DLD1 (cell line): ENCODE results near the gene SYF2.
"Not testable (repeated sequence)": the region's sequence is repeated elsewhere in the genome, so short reads cannot be mapped to it uniquely, and the experiment has no call there.

Experiments used
- in situ Hi-C: cut with HindIII; loops from 2 replicates; pipeline ENCODE4 v1.10.0; 2017; ENCODE audit warnings: low sequenced_read_pairs

The SYF2 gene

DNA sequence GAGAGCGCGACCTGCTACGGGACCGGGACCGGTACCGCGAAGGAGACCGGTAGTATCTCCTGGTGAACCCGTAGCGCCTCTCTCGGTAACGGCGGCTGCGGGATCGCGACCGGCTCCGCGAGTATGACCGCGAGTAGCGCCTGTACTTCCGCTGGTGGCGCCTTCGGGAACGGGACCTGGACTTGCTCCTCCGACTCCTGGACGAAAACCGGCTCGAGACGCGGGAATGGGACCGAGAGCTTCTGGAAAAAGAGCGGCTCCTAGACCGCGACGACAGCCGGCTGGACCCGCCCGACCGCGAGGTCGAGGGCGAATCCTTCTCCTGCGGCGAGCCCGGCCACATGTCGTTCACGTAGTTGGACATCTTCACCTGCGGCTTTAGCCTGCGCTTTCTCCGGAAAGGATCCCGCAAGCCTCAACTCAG, 14.3 kb upstream of the SYF2 start:
- in situ Hi-C loops: no loop called here

DNA sequence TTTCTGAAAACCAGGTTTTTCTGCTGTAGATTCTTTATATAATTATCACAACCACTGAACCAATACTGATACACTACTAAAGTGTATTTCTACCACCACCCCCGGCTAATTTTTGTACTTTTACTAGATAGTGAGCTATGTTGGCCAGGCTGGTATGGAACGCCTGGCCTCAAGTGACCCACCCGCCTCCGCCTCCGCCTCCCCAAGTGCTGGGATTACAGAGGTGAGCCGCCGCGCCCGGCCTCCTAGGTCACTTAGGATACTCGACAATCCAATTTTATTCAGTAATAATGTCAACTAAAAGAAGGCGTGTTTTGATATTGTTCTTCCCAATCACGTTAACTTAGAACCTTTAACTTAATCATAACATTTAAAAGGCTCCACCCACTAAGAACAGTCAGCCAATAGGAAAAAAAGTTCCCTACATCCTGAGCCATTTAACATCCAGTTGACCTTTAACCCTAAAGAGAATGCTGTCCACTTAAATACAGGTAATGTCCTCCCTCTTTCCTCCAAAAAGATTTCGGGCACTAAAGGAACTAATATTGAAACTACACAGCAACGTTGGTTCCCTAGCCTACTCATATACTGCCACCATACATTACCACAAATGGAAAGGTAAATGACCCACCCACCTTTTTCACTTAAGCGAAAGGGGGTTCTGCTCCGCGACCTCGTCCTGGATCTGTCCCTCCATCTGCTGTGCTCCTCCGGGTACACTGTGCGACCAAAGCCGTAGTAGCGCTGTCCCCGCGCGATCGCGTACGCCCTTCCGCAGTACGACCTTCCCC, 13.7 kb upstream of the SYF2 start:
- in situ Hi-C loops: no loop called here

DNA sequence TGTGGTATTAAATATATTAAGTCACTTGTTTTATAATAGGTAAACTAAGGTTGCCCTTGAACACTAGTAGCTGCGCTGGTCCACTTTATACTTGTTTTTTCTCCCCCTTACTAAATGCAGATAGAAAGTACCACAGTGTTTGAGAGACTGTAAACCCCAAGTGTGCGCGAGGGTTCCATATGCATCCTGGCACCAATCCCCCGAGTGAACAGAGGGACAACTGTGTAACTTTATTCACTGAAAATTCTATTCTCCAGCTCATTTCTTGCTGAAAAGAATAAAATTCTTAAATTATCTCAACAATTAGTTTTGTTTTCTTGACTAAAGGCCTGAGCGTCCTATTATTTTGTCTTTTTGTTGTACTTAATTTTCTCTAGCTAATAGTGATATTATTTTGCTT, 13.1 kb upstream of the SYF2 start:
- in situ Hi-C loops: no loop called here

DNA sequence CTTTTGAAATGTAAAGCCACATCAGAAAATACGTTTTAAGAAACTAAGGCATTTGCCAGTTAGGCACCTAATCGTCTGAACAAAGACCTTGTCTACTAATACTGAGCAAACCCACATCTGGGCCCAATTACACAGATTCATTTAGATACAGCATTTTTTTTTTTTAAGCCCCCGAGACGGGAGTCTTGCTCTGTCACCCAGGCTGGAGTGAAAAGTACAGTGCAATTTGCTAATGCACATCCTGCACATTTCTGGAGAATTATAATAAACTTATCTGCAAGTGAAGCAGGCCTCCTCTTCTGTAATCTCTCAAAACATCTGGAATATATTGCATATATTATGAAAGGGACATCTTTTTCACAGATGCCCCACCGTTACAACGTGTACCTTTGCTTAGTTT, 11.6 kb upstream of the SYF2 start:
- in situ Hi-C loops: no loop called here

DNA sequence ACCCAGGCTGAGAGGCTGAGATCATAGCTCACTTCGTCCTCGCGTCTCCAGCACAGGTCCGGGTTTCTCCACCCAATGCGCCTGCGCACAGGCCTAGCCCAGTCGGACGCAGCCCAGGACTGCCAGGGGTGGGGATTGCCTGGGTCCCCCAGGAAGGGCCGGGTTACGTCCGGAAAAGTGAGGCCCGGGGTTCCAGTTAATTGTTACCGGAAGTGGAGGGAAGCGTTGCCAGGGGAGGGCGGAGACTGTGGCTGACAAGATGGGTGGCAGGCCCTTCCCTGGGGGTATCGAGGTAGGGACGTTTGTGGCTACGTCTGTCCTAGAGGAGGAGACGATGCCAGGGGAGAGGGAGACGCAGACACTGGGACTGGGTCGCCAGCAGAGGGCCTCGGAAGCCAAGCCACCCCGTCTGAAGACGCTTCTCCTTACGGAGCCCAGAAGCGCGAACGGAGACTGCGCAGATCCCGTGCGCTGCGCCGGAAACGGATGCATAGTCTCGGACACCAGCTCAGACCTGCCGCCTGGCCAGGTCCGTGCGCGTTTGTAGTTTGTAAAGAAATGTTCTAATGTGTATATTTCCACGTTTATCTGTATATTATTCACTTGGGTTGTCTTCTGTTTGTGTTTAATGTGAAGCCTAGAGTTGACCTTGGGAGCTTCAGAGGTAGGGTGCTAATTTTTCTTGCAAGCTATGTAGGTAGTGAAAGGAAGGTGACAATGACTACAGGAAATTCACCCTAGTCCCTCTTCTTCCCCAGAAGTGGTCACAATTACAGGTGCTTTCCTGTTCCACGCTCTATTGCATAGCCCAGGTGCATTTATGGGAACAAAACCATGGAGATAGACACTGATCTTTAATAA, 7.6 kb upstream of the SYF2 start:
- in situ Hi-C loops: no loop called here

DNA sequence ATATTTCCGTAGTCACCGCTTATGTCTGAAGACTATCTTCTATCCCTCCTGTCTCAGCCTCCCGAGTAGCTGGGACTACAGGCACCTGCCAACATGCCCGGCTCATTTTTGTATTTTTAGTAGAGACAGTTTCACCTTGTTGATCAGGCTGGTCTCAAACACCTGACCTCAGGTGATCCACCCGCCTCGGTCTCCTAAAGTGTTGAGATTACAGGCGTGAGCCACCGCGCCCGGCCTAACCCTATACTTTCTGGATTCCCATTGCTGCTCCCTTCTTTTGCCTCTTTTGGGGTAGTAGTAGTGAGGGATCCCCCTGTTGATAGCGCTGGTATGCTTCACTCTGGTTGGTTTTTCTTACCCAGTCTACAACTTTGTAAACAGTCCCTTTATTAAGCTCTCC, 5.7 kb upstream of the SYF2 start:
- in situ Hi-C loops: no loop called here

DNA sequence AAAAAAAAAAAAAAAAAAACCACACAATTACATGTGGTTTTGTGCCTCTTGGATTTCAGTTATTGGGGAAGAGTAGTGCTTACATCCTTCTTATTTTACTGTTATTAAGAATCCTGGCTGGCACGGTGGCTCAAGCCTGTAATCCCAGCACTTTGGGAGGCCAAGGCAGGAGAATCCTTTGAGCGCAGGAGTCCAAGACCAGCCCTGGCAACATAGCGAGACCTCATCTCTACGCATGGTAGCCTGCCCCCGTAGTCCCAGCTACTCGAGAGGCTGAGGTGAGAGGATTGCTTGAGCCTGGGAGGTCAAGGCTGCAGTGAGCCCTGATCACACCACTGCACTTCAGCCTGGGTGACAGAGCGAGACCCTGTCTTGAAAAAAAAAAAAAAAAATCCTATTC, 4.0 kb upstream of the SYF2 start:
- in situ Hi-C loops: not testable (repeated sequence)

DNA sequence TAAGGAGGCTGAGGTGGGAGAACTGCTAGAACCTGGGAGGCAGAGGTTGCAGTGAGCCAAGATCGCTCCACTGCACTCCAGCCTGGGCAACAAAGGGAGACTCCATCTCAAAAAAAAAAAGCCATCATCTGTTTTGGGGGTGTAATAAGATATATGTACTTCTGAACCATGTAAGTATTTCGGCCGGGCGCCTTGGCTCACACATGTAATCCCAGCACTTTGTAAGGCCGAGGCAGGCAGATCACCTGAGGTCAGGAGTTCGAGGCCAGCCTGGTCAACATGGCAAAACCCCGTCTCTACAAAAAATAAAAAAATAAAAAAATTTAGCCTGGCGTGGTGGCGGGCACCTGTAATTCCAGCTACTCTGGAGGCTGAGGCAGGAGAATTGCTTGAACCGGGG, 3.1 kb upstream of the SYF2 start:
- in situ Hi-C loops: not testable (repeated sequence)

DNA sequence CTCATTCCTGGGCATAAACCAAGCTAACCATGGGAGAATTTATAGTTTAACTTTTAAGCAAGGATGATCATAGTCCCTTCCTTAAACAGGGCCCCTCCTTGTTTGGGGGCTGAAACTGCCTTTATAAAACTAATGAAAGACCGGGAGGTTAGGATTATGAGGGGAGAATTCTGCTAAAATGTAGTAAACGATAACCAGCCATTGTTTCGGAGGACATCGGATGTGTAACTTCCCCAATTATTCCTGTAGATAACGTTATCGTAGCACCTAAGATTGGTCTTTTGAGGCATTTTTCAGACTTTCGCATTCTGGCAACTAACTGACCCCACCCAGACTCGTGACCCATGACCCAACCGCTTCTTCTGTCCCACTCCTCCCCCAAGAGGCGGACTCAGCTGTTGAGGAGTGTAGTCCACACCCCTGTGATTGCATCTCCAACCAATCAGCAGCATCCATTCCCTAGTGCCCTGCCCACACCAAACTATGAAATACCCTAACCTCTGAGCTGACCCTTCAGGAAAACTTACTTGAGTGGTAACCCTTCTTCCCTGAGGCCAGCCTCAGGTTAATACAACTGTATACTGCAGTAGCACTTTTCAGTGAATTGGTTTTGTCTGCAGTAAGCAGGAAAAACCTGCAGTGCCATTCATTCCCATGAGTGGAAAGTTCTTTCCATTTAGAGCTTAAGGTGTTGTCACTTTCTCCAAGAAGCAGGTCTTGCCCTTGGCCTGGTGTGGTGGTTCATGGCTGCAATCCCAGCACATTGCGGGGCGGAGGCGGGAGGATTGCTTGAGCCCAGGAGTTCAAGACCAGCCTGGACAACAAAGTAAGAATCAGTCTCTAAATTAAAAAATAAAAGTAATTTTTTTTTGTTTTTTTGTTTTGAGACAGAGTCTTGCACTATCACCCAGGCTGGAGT, 823 bp upstream of the SYF2 start:
- in situ Hi-C loops: no loop called here

DNA sequence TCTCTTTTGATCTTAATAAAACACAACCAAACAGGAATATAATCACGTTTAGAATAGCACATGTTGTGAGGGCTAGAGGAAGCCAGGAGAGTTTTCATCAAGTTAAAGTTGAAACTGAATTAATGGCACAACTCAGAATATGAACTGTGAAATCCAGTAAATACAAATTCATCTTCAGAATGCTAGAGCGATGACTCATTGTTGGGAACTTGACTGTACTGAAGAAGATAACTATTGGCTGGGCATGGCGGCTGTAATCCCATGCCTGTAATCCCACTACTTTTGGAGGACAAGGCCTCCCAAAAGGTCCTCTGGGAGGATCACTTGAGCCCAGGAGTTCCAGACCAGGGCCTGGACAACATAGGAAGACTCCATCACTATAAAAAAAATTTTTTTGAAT, 8.8 kb downstream of the SYF2 start:
- in situ Hi-C loops: loop anchor here (25.0 kb wide), 2 partner anchors 311 to 561 kb away; no protein-coding TSS in a partner anchor

DNA sequence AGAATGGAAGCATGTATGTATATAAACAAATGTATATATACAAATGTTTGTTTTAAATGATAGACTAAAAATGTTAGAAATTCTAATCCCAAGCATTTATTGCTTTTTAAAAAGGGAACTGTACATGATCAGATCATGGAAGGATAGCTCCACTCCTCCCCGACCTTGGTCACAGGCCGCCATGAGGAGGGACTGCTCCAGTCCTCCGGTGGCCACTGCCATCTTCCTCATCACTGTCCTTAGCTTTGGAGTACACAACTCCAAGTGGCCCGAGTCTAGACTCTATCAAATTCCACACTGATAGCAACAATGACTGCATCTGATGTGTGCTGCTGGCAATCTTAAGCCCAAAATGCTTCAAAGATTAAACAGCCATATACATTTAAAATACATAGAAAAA, 9.7 kb downstream of the SYF2 start:
- in situ Hi-C loops: loop anchor here (25.0 kb wide), 2 partner anchors 310 to 560 kb away; no protein-coding TSS in a partner anchor

DNA sequence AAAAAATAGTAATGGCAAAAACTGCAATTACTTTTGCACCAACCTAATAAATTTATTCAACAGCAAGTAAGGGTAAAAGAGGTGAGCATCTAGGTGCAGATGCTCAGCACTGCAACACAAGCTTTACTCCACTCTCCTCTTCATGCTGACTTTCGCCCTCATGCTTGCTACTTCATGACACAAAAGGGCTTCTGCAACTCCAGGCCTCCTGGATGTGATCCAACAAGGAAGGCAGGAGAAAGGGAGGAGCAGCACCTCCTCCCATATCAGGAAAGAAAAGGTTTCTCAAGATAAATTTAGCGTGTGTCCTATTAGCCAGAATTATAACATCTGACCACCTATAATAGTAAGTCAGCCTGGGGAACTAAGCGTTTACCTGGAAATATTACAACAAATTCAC, 11.6 kb downstream of the SYF2 start:
- in situ Hi-C loops: loop anchor here (25.0 kb wide), 2 partner anchors 308 to 558 kb away; no protein-coding TSS in a partner anchor

DNA sequence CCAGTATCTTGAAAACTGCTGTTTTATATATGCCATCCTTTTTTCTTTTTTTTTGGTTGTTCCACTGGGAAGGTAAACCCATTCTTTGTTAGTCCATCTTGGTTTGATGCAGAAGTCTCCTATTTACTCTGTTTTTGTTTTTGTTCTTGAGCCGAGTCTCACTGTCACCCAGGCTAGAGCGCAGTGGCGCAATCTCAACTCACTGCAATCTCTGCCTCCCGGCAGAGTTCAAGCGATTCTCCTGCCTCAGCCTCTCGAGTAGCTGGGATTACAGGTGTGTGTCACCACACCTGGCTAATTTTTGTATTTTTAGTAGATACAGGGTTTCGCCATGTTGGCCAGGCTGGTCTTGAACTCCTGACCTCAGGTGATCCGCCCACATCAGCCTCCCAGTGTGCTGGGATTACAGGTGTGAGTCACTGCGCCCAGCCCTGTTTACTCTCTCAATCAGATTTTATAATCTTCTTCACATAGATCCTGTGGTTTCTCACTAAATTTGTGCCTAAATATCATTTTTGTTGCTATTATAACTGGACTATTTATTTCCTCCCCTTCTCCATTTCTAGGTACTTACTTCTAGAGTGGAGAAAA, 12.5 kb downstream of the SYF2 start:
- in situ Hi-C loops: loop anchor here (10.0 to 25.0 kb wide), 3 partner anchors 195 to 557 kb away; no protein-coding TSS in a partner anchor

DNA sequence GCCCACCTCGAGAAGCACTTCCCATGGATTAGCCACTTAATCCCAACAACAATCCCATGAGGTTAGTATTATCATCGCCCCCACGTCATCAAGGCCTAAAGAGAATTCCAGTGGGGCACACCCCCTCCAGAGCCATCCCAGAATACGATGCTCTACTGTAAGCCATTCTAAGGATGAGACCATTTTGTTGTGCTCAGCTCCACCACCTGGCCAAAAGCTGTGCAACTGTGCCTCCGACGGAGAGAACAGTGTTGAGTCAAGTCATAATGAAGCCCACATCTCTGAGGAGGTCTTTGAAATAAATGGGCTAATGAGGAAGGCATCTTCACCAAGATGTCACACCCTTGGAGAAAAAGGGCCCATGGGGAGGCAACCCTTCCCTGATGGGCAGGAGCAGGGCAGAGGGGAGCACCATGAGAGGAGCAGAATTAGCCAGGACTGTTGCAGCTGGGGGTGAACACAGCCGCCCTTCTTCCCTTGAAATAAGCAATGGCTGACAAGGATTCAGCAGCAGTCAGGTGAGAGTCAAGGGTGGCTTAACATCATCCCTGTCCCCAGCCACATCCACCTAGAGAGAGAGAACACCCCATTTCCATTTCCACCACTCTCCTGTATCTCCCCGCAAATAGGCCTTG, 14.6 kb downstream of the SYF2 start:
- in situ Hi-C loops: loop anchor here (10.0 to 25.0 kb wide), 3 partner anchors 193 to 555 kb away; no protein-coding TSS in a partner anchor

DNA sequence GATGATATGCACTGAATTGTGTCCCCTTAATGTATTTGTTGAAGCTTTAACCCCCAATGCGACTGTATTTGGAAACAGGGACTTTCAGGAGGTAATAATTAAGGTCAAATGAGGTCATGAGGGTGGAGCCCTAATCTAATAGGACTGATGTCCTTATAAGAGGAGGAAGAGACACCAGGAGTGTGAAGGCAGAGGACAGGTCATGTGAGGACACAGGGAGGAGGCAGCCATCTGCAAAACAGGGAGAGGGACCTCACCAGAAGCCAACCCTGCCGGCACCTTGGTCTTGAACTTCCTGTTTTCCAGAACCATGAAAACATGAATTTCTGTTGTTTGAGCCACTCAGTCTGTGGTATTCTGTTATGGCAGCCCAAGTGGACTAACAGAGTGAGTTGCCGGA, 15.3 kb downstream of the SYF2 start:
- in situ Hi-C loops: loop anchor here (10.0 to 25.0 kb wide), 3 partner anchors 192 to 555 kb away; no protein-coding TSS in a partner anchor

DNA sequence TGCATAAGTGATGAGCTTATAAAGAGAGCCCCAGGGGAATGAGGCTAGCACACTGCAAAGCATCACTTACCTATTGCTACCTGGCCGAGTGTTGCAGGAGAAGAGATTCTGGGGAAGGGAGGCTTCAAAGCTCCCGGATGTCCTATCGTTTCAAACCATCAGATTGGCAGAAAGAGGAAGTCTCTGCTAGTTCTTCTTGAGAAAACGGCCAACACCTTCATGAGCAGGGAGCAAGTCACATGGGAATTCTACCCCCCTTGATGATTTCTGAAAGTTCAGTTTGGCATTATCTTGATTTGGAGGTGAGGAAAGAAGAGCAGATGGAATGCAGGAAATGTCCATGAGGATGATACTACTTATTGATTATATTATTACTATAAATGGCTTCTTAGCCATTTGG, 16.2 kb downstream of the SYF2 start:
- in situ Hi-C loops: loop anchor here (10.0 to 25.0 kb wide), 3 partner anchors 191 to 554 kb away; no protein-coding TSS in a partner anchor

DNA sequence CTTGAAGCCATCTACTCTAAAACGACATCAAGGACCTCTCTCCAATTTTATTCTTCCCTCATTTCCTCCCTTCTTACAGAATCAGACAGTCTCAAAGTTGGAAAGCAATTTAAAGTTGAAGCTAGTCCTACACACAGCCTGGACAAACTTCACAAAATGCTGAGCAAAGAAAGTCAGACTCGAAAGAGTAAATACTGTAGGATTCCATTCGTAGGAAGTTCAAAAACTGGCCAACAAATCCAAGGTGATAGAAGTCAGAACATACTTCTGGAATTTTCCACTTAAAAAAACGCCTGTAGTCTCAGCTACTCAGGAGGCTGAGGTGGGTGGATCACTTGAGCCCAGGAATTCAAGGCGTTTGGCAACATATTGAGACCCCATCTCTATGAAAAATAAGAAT, 19.6 kb downstream of the SYF2 start:
- in situ Hi-C loops: loop anchor here (10.0 to 25.0 kb wide), 3 partner anchors 188 to 550 kb away; no protein-coding TSS in a partner anchor

DNA sequence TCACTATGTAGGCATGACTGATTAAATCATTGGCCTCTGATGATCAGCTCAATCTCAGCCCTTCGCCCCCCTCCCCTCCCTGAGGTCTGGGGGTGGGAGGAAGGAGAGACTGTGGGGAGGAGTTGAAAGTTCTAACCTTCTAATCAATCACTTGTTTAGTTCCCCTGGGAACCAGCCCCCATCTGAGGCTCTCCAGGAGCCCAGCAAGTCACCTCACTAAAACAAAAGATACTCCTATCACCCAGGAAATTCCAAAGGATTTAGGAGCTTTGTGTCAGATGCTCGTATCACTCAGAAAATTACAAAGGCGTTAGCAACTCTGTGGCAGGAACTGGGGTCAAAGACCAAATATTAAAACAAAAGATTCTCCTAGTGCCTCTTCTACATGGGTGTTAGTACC, 21.6 kb downstream of the SYF2 start:
- in situ Hi-C loops: loop anchor here (10.0 to 25.0 kb wide), 3 partner anchors 186 to 548 kb away; no protein-coding TSS in a partner anchor

DNA sequence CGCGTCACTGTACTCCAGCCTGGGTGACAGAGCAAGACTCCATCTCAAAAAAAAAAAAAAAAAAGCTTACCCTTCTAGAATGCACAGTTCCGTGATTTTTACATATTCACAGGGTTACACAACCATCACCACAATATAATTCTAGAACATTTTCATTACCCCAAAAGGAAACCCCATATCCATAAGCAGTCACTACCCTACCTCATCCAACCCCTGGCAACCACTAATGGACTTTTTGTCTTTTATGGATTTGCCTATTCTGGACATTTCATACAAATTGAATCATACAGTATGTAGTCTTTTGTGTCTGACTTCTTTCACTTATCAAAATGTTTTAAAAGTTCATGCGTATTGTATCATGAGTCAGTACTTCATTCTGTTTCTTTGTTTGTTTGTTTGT, 22.8 kb downstream of the SYF2 start:
- in situ Hi-C loops: loop anchor here (25.0 kb wide), 2 partner anchors 297 to 547 kb away; no protein-coding TSS in a partner anchor
